OCI-LY7 (cell line): ENCODE data around the gene OOEP. TPM values are rescaled to one million over a fixed set of nuclear protein-coding genes. Genes with fewer than 3 reads are reported as not detected.

Experiments used
- BruUV-seq: library from RNA; stranded (reverse); fragments of 400-500 nt; replicated peaks from 2 replicates; lab custom pipeline; 2021; lab: Mats Ljungman, UMichigan
- CTCF ChIA-PET: fragments of 300-600 bp; sonication (Branson Sonifier 250); formaldehyde crosslinking; loops from one replicate; lab custom pipeline; 2022; ENCODE audit warnings: antibody characterized with exemption; ENCODE audit not compliant: unreplicated experiment; lab: Charles Lee
- POLR2A ChIA-PET: fragments of 300-600 bp; sonication (Branson Sonifier 250); formaldehyde crosslinking; loops from one replicate; lab custom pipeline; 2022; ENCODE audit warnings: antibody characterized with exemption; lab: Charles Lee
- DNase-seq: peaks from one replicate; pipeline ENCODE4 v3.0.0-alpha.2; 2015; ENCODE audit warnings: low spot score
- H2AFZ ChIP-seq: fragments of 200-600 bp; sonication (generic), shearing (Covaris generic); 2 replicates; pipeline ENCODE4 v1.6.1; 2014; ENCODE audit warnings: mild to moderate bottlenecking, antibody characterized with exemption, low read length, moderate library complexity
- H3K27ac ChIP-seq: fragments of 200-600 bp; sonication (generic); 2 replicates; pipeline ENCODE4 v1.5.1; 2014; ENCODE audit warnings: mixed run types, low read depth, mild to moderate bottlenecking, moderate library complexity, low read length, inconsistent platforms; ENCODE audit not compliant: poor library complexity, severe bottlenecking
- H3K36me3 ChIP-seq: fragments of 200-600 bp; sonication (generic); 2 replicates; pipeline ENCODE4 v1.6.1; 2014; ENCODE audit warnings: mild to moderate bottlenecking, antibody characterized with exemption, low read length, moderate library complexity, mixed read lengths; ENCODE audit not compliant: insufficient read depth
- H3K4me1 ChIP-seq: fragments of 200-600 bp; sonication (generic); 2 replicates; pipeline ENCODE4 v1.5.1; 2014; ENCODE audit warnings: mild to moderate bottlenecking, low read length; ENCODE audit not compliant: insufficient read depth, poor library complexity, severe bottlenecking
- H3K4me2 ChIP-seq: fragments of 200-600 bp; sonication (generic); 2 replicates; pipeline ENCODE4 v1.6.1; 2014; ENCODE audit warnings: mild to moderate bottlenecking, low read length
- H3K4me3 ChIP-seq: fragments of 200-600 bp; sonication (generic); 2 replicates; pipeline ENCODE4 v1.5.1; 2014; ENCODE audit warnings: mild to moderate bottlenecking, low read depth, low read length; ENCODE audit not compliant: poor library complexity, severe bottlenecking
- H3K79me2 ChIP-seq: fragments of 200-600 bp; sonication (generic); 2 replicates; pipeline ENCODE4 v1.6.1; 2016; ENCODE audit warnings: low read depth, mild to moderate bottlenecking, low read length, moderate library complexity, mixed read lengths; ENCODE audit not compliant: insufficient read depth
- H3K9me2 ChIP-seq: fragments of 200-600 bp; sonication (generic); 2 replicates; pipeline ENCODE4 v1.6.1; 2016; ENCODE audit warnings: mild to moderate bottlenecking, low read length, mixed read lengths; ENCODE audit not compliant: insufficient read depth
- H3K9me3 ChIP-seq: fragments of 200-600 bp; sonication (generic); 2 replicates; pipeline ENCODE4 v1.6.1; 2014; ENCODE audit warnings: mild to moderate bottlenecking, mixed run types, low read length, mixed read lengths
- H4K20me1 ChIP-seq: fragments of 200-600 bp; sonication (generic); 2 replicates; pipeline ENCODE4 v1.6.1; 2014; ENCODE audit warnings: mild to moderate bottlenecking, antibody characterized with exemption, low read length, moderate library complexity, mixed read lengths; ENCODE audit not compliant: insufficient read depth
- EZH2phosphoT487 ChIP-seq: fragments of 200-600 bp; sonication (generic); IDR thresholded peaks from 2 replicates; pipeline ENCODE4 v1.6.1; 2018; ENCODE audit warnings: low read depth, borderline replicate concordance, mild to moderate bottlenecking, mixed run types, antibody characterized with exemption, low read length, moderate library complexity, mixed read lengths
- intact Hi-C: fragments of 100-400 bp; cut with micrococcal nuclease; formaldehyde crosslinking; loops from one replicate; pipeline ENCODE4 v1.10.0; 2022; ENCODE audit not compliant: unreplicated experiment
- total RNA-seq, 2 experiments: library from RNA; depleted of rRNA in 1 of 2; stranded (reverse); fragments of >200 nt in 1 of 2; shearing (Covaris generic) in 1 of 2; gene quantifications; 2 replicates each; pipeline ENCODE4 v1.2.3, GENCODE V29; 2014 to 2022
- TF ChIP-seq, protein P1 (sequence below): fragments of 200-600 bp; sonication (generic); conservative IDR thresholded peaks from 2 replicates; pipeline ENCODE4 v1.5.1; 2014; ENCODE audit warnings: mild to moderate bottlenecking, antibody characterized with exemption, low read length, moderate library complexity, mixed read lengths

Gene OOEP
- total RNA-seq, 2 experiments from 2014 or later, result not detected

DNA sequence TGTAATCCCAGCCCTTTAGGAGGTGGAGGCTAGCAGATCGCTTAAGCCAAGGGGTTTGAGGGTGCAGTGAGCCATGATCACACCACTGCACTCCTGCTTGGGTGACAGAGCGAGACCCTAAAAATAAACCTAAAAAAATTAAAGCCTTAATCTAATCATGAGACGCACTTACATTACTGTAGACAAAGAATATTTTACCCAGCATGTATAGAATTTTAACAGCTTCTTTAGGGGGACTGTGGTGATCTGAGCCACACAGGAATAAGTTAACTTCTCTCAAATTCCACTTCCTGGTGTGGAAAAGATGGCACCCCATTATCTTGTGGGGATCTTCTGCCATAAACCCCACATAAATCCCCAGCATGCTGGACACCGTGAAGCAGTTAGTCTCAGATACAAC, 2.3 kb upstream of the OOEP start:
- CTCF ChIA-PET, result no interaction called here
- Histone ChIP-seq H3K4me1 (no peaks in the 10 kb centered on the region), H3K4me3 (no peak overlapping the region), H3K4me2 (no peak overlapping the region), H3K27ac (no peak overlapping the region), H3K79me2 (no peaks in the 10 kb centered on the region), H3K36me3 (no peaks in the 10 kb centered on the region), H3K9me2 (no peaks in the 10 kb centered on the region), H2AFZ (no peak overlapping the region), H3K9me3 (no peaks in the 10 kb centered on the region), H4K20me1 (no peaks in the 10 kb centered on the region)
- BruUV-seq, result no TSS peak
- TF ChIP-seq, protein P1, sequence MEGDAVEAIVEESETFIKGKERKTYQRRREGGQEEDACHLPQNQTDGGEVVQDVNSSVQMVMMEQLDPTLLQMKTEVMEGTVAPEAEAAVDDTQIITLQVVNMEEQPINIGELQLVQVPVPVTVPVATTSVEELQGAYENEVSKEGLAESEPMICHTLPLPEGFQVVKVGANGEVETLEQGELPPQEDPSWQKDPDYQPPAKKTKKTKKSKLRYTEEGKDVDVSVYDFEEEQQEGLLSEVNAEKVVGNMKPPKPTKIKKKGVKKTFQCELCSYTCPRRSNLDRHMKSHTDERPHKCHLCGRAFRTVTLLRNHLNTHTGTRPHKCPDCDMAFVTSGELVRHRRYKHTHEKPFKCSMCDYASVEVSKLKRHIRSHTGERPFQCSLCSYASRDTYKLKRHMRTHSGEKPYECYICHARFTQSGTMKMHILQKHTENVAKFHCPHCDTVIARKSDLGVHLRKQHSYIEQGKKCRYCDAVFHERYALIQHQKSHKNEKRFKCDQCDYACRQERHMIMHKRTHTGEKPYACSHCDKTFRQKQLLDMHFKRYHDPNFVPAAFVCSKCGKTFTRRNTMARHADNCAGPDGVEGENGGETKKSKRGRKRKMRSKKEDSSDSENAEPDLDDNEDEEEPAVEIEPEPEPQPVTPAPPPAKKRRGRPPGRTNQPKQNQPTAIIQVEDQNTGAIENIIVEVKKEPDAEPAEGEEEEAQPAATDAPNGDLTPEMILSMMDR, result no peak
- no peak for TF ChIP-seq EZH2phosphoT487
- POLR2A ChIA-PET, result interaction anchor here (0.6 to 0.7 kb wide), 3 partner anchors 21 to 65 kb away, joined by 3 read pairs; no protein-coding TSS in a partner anchor
- no peak for DNase-seq
- intact Hi-C loops, result no loop called here

DNA sequence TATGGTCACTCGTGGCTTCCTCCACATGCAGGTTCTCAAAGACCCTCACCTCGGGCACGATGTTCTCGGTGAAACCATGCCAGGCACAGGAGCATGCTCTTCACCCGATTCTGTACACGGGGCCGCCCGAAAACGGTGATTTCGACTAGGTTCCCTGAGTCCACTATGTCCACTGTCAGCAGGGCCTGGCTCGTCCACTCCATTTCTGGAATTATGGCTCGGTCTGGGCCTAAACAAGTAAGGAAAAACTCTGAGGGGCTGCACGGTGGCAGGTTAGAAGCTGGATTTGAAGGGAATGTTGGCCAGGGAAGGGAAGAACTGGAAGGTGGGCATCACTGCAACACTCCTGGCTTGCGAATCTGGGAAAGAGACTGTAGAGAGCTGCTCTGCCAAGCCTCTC, 540 bp downstream of the OOEP start:
- POLR2A ChIA-PET, result no interaction called here
- H3K4me2 ChIP-seq, result no peak overlapping the region
- no peak overlapping the region for H2AFZ ChIP-seq
- no peaks in the 10 kb centered on the region for H3K36me3 ChIP-seq
- H3K4me3 ChIP-seq, result no peak overlapping the region
- intact Hi-C loops, result no loop called here
- CTCF ChIA-PET, result no interaction called here
- DNase-seq, result no peak
- no peaks in the 10 kb centered on the region for H4K20me1 ChIP-seq
- H3K27ac ChIP-seq, result no peak overlapping the region
- H3K9me3 ChIP-seq, result no peaks in the 10 kb centered on the region
- H3K4me1 ChIP-seq, result no peaks in the 10 kb centered on the region
- no peak for TF ChIP-seq EZH2phosphoT487
- TF ChIP-seq, protein P1, result no peak
- H3K79me2 ChIP-seq, result no peaks in the 10 kb centered on the region
- BruUV-seq, result no TSS peak
- no peaks in the 10 kb centered on the region for H3K9me2 ChIP-seq

DNA sequence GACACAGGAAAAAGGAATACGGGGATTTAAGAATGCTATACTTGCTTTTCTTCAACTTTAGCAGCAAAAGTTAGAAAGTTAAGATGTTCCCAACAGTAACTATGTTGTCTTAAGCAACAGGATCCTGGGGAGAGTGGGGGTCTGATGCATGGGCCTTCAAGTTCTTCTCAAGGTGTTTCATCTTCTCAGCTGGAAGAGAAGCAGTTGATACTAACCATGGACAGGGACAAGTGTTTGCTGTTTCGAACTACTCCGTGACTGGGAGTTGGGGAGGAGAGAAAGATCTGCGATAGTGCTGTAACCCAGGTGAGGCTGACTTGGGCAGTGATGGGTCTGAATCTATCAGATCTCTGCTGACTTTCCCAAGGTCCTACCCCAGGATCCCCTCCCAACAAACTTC, 1.0 kb downstream of the OOEP start:
- BruUV-seq, result no TSS peak
- Histone ChIP-seq H3K9me3 (no peaks in the 10 kb centered on the region), H3K4me3 (no peak overlapping the region), H3K27ac (no peak overlapping the region), H4K20me1 (no peaks in the 10 kb centered on the region), H2AFZ (no peak overlapping the region), H3K9me2 (no peaks in the 10 kb centered on the region), H3K79me2 (no peaks in the 10 kb centered on the region), H3K4me2 (no peak overlapping the region), H3K4me1 (no peaks in the 10 kb centered on the region), H3K36me3 (no peaks in the 10 kb centered on the region)
- ChIA-PET CTCF (no interaction called here), POLR2A (no interaction called here)
- DNase-seq, result no peak
- TF ChIP-seq, protein P1, result no peak
- no peak for TF ChIP-seq EZH2phosphoT487
- intact Hi-C loops, result no loop called here
